Stimulated activated naive CD8-positive, alpha-beta T cell treated with anti-CD3 and anti-CD28 coated beads, Interleukin-15, Interleukin-2, amounts not matched to agents 100 U/mL and 50 U/mL, for 24 hours (primary cell): ENCODE results near the gene CASK.

Experiments
- ATAC-seq: fragments of 150-1000 bp; cut with Tn5 transposase; one replicate; pipeline ENCODE4 v1.10.0; 2021
- DNase-seq: peaks from one replicate; pipeline ENCODE4 v3.0.0; 2021

Gene CASK

DNA sequence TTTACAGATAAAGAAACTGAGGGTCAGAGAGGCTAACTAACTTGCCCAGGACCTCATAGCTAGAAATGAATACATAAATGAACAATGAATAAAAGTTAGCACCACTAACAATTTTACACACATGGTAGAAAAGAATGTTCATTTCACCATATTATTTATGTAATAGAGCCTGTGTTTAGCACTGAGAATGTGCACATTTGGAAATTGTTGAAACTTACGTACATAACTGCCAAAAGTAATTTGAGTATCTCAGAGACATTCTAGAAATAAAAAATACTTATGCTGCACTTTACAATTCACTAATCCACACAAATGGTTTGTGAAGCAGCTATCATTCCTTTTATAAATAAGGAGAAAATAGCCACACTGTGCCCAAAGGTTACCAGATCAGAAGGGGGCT is 9.9 kb downstream of the CASK start:
- ATAC-seq (no peak), DNase-seq (no peak)

DNA sequence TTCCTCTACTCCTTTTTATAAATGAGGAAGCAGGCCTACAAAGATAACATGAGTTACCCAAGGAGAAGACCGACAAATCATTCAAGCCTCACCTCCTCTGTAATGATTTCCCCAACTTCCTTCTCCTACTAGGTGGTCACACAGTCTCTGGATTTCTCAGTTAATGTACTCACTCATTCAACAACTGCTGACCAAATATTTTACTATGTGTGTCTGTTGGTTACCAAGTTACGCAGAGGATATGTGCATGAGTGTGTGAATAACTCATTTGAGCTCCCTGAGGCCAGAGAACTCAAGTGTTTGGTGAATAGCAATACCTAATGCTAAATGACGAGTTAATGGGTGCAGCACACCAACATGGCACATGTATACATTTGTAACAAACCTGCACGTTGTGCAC is 10.4 kb downstream of the CASK start:
- ATAC-seq (no peak), DNase-seq (no peak)

DNA sequence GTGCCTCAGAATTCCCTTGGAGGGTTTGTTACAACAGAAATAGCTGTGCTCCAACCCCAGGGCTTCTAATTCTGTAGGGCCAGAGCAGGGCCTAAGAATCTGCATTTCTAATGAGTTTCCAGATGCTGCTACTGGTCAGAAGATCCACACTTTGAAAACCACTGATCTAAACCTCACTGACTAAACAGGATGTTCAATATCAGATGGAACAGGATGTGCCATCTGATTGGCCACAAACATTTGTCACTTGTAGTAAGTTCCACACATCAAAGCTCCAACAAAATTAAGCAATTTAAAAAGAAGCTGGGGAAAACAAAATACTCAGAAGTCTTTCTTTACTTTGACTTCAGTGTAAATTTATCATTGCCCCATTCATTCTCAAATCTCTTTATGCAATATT is 14.3 kb downstream of the CASK start:
- DNase-seq (no peak), ATAC-seq (no peak)

DNA sequence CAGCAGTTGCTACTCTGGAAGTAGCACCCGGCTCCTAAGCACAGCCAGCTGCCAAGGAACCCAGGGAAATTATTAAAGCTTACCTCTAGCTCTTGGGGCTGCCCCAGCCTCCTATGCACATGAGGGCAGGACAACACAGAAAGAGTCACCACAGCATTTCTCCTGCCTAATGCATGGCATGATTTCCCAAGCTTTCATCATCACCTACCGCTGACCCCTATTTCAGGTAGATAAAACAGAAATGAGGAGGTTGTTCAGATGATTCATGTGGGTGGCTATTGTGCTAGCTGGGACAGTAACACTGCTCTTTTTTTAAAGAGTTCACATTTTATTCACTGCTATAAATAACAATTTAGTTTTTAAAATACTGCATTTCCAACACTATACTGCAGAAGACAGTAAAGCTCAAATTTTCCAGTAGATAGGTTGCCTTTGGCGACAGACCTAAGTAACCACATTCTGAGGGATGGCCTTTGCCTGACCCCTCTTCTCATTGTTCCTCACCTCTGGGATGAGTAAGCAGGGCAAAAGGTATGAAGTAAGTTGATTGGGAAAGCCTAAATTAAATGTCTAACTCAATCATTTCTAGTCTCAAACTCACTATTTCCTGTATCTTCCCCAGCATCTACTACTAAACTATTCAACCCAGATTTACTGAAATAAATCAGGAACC is 16.7 kb downstream of the CASK start:
- ATAC-seq (peak; percentile 84), DNase-seq (peak; percentile 8)

DNA sequence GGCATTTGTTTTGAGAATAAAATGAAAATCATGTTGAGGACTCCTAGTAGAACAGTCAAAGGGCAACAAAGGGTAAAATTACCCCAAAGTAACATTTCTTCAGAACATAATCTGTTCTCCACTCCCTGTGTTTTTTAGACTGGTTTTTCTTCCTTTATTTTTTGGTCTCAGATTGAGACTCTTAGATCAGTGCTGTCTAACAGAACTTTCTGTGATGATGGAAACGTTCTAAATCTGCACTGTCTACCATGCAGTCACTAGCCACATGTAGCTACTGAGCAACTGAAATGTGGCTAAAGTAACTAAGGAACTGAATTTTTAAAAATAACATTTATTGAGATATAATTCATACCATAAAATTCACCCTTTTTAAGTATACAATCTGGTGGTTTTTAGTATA is 19.8 kb downstream of the CASK start:
- ATAC-seq: no peak
- no peak for DNase-seq

DNA sequence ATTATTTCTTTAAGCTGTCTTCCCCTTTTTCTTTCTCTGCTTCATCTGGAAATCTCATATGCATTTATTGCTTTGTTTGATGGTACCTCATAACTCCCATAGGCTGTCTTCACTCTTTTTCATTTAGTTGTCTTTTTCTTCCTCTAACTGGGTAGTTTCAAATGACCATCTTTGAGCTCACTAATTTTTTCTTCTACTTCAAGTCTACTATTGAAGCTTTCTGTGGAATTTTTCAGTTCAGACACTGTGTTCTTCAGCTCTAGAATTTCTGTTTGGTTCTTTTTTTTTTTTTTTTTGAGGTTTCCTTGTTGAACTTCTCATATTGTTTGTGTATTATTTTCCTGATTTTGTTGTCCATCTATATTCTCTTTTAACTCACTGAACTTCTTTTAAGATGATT is 23.0 kb downstream of the CASK start:
- DNase-seq: no peak
- ATAC-seq: no peak

DNA sequence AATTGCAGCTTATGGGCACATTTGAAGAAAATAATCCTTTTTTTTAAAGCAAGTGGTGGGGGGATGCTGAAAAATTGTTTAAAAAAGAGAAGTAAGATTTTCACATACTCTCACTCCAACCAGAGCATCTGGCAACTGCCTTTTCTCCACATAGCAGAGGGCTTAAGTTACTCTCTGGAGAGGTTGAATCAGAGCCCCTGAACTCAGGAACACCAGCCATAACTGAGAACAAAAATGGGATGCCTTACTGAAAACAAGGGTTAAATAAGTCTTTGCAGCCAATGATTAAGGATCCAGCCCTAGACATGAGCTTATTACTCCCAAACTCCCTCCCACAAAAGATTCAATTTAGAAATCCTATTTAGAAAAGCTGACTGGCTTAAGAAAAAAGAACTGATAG is 27.5 kb downstream of the CASK start:
- DNase-seq (no peak), ATAC-seq (no peak)

DNA sequence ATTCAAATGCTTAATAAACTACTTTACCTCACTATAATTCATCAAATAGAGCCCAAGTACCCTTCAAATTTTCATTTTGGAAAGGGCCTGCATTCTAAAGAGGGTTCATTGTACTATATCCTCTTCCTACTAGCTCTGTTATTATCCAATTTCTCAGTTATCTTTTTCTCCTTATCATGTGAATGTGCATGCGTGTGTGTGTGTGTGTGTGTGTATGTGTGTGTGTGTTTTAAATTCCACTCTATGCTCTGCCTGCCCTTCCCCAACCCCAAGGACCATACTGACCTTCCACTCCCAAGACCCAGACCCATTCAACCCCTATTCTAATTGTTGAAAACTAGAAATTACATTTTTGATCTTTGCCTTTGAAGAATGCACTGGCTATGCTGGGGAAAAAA is 33.3 kb downstream of the CASK start:
- ATAC-seq (no peak), DNase-seq (no peak)

DNA sequence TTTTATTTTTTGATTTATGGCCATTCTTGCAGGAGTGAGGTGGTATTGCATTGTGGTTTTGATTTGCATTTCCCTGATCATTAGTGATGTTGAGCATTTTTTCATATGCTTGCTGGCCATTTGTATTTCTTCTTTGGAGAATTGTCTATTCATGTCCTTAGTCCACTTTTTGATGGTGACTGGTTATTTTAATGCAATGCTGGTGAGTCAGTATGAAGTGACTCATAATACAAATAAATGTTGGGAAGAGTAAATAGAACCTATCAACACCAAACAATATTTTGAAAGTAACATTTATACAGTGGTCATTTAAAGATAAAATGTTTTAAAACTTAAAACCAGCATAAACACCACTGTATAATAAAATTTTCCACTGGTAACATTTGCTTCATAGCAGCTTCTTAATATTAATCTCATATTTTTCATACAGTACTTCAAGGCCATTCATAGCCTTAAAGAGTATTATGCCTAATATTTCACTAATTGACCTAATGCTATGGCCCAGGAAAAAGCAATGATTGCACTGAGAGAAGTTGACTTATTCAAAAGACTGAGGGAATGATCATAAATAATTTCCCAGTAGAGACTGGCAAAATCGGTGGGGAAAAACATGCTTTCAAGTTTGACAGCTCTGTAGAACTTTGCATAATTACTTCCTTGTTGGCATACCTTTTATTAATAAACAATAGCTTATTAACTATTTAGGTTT is 33.9 kb downstream of the CASK start:
- ATAC-seq: no peak
- DNase-seq: no peak

DNA sequence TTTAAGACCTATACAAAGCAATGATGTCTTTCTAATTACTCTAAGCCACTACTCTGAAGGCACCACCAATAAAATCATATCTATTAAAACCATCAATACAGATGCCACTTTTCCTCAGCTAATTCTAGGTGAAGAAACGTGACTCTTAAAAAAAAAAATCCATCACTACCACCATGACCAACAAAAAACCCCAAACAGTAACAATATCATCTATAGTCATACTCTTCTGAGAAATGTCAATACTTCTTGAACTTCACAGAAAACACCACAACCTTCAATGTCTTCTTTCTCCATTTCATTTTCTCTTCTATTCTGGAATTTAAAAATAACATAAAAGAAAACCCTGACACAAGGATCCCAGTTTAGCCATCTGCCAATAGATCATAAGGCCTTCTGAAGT is 35.7 kb downstream of the CASK start:
- DNase-seq (no peak), ATAC-seq (no peak)

DNA sequence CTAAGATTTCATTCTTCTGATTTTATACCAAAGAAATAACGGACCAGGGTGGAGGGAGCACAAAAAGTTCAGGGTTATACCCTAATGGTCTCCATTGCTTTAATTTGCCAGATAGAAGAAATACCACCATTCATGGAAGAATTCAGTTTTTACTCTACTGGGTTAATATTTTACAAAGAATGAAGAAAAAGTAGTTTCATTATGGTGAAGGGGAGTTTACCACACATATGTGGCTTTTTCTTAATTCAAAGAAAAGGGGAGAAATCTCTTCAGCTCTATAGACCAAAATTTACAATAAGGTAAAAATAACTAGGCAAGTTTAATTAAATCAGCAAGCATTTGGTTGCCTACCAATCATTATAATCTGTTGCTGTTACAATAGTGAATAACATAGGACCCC is 37.6 kb downstream of the CASK start:
- no peak for DNase-seq
- ATAC-seq: no peak

DNA sequence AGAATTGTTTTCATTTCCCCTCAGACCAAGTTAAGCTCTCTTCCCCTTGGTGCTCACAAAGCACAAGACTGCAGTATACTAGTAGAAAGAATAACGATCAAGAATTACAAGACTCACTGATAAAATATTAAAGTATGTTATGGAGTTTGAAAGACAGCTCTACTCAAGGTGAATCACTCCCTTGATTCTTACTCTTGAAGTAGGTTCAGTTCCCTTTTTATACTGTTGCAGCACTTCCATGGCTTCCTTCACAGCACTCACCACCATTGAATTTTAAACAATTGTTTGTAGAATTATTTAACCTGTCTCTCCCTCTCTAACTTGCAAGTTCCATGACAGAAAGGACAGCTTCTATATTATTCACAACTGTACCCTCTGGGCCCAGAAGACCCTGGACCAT is 42.2 kb downstream of the CASK start:
- no peak for ATAC-seq

DNA sequence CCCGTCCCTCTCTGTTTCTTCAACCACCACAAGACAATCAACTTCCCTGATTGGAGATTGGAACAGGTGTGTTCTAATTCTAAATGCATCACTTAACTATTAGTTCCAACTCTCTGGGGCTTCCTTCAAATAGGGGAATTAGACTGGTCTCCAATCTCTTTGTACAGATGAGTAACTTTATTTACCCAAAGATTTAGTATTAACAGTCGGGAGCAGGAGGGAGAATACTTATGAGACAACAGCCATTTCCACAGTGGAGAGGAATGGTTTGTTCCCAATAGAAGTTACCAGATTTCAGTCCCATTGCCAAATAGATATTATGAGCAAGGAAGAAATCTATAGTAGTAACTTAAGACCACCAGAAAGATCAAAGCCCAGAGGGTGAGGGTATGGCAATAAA is 46.2 kb downstream of the CASK start:
- DNase-seq: no peak
- no peak for ATAC-seq

More for the DNA sequence above, 42.2 kb downstream of the CASK start:
- no peak for DNase-seq

DNA sequence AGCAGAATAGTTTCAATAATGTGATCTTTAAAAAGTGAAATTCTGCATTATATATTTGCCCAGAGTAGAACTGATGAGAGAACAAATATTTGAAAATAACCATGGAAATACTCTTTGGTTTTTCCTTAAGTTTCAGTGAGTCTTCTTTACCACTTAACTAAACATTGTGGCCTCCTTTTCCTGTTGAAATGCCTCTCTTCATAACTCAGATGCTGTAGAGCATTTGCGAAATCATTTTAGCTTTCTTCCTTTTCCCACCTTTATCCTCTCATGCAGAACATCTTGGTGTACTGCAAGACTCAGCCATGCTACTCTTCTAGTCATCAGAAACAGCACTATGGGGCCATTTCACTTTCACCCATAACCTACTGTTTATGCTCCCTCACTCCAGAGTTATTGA is 48.2 kb downstream of the CASK start:
- ATAC-seq (no peak), DNase-seq (no peak)

DNA sequence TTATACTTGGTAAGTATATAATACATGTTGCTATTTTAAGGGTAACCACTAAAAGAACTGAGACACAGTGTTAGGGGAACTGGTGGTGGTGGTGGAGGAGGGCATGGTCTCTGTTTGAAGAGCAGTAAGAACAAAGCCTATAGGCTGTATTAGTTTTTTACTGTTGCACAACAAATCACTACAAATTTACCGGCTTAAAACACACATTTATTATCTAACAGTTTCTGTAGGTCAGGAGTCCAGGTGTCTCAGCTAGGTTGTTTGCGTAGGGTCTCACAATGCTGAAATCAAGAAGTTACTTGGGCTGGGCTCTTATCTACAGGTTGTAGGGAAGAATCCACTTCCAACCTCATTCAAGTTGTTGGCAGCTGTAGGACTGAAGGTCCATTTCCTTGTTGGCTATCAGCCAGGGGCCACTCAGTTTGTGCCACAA is 52.6 kb downstream of the CASK start:
- DNase-seq: no peak
- ATAC-seq: no peak

DNA sequence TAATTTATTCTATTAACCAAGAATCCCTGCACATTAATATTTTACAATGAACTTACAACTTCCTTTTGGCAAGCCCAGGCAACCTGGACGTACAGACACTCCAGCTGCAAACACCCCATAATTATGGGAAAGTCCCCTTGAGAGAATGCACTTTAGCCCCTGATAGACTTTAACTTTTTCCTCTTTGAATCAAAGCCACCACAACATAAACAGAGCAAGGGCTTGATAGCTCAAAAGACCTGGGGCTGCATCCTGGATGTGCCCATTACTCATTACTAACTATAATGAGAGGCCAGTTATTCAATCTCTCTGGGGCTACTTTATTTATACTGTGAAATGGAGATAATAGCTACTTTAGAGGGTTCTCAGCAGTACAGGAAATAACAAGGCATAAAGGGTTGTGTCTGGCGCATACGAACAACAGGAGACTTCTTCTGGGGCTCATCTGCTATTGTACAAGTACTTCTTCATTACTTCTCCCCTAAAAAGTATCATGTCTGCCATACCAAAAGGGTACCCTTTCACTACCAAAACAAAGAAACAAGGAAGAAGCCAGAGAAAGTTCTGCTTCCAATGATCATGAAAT is 54.9 kb downstream of the CASK start:
- ATAC-seq: no peak
- no peak for DNase-seq

DNA sequence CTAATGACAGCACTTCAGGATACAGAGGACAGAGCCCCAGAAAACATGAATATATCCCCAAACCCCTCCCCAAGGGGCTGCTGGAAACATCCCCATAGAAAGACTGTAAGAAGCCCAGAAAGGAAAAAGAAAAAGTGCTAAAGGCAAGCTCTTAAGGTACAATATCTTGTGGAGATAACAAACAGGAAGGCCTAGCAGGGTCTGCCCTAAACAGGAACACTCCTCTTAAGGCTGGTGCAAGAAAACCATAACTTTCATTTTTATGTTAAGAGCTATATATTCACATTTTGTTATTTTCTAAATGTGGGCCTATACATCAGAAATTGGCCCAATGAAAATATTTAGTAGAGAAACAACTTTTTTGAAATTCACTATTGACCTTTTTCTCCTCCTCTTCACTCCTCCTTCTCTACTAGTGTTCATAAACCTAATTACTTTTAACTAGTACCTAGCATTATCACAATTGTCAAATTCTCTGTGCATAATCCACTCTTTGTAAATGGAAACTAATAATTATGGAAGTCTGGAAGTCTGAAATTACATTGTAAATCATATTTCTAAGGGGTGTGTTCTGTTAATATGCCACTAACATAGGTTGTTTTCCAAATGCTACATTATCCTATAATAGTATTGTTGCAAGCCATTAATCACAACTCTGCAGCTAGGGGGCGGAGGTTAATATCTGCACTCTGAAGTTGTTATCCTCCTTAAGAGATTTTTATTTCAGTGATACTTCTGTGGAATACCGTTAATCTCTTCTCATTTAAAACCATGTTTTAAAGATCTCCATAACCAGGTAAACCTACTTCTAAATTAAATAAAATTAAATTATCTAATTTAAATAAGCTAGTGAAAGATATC is 59.8 kb downstream of the CASK start:
- ATAC-seq (no peak), DNase-seq (no peak)

DNA sequence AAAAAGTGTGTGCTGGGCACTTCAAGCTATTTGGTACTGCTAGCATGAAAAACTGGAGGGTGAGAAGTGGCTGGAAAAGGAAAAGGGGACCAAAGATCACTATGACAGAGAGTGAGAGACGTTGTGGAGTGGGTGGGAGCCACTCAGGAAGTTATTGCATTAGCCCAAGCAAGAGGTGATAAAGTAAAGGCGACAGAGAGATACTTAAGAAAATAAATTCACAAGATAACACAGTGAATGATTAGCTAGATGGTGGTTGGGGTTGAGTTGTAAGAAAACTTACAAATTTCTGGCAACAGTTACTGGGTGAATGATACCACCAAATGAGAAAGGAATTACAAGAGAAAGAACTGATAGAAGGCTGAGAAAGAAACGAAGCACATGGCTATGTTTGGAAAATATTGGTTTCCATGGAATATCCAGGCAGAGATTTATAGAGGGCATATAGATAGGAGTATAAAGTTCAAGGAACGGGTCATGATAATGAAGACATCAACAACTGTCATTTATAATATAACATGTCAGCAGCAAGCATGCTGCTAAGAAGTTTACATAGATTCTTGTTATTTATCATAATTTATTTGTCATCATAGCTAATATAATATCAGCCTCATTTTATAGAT is 60.7 kb downstream of the CASK start:
- ATAC-seq (no peak), DNase-seq (no peak)

DNA sequence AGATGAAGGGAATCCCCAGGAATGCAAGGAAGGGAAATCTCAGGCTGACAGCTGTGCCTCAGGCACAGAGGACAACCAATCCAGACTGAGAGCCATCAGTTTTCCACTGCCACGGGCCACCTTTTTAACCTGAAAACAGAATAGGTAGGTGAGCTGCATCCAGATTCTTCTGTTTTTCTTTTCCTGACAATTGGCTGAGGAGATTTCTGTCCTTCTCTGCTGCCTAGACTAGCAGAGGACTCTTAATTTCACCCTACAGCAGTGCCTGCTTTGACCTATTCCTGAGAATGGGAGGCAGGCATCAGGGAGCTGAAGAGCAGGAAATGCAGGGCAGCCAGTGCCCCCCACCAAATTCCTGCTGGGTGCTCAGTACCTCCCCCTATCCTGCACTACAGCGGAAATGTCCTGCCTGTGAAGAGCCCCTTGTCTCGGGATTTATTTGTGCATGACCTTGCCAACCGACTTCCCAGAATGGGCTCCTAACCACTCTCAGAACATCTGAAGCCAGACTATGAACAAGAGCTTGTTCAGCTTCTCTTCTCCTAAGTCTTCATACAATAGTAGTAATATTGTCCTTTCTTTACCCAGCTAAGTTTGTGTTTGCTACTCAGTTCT is 65.1 kb downstream of the CASK start:
- no peak for ATAC-seq

DNA sequence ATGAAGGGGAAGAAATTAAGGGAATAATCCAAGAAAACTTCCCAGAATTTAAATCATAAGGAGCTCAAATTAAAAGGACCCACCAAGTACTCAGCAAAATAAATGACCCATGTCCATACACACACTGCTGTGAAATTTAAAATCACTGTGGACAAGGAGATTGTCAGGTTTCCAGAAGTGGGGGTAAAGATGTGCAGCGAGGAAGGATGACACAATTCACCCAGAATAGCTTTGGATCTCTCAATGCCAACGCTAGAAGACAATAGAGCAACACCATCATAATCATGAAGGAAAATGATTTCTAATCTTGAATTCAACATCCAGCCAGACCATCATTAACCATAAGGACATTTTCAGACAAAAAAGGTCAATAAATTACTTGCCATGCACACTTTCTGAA is 65.7 kb downstream of the CASK start:
- no peak for ATAC-seq

More for the DNA sequence above, 65.1 kb downstream of the CASK start:
- DNase-seq: no peak

DNA sequence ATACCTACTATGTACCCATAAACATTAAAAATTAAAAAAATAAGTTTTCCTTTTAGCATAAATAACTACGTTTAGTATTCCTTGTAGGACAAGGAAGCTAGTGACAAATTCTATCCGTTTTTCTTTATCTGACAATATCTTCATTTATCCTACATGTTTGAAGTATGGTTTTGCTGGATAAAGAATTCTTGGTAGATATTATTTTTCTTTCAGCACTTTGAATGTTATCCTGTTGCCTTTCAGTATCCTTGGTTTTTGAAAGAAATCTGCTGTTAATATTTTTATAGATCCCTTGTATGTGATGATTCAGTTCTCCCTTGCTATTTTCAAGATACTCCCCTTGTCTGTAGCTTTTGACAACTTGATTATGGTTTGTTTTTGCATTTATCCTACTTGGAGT is 76.6 kb downstream of the CASK start:
- DNase-seq (no peak), ATAC-seq (no peak)

More for the DNA sequence above, 65.7 kb downstream of the CASK start:
- no peak for DNase-seq
